Cerebellar cortex (tissue), 1 donor: ENCODE results near the gene DENR.
"Not testable (repeated sequence)": the region's sequence is repeated elsewhere in the genome, so short reads cannot be mapped to it uniquely, and the experiment has no call there.

Experiments
- DNase-seq: peaks from one replicate; pipeline ENCODE4 v3.0.0-alpha.2; 2015; ENCODE audit warnings: low spot score

DENR gene, protein sequence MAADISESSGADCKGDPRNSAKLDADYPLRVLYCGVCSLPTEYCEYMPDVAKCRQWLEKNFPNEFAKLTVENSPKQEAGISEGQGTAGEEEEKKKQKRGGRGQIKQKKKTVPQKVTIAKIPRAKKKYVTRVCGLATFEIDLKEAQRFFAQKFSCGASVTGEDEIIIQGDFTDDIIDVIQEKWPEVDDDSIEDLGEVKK

GRCh38 chr12:122752464-122753318 lies at the start of gene DENR:
Gene DENR, plus strand, starts transcription at chr12:122752824. Its CDS starts 878 bp downstream, at chr12:122753702.
- peak; percentile 97 for DNase-seq

- peak; percentile 6 for DNase-seq
These were observed 49.6 kb upstream of the DENR start, which contains the start of gene HCAR2 for GRCh38 chr12:122702890-122703611. Gene HCAR2, minus strand, starts transcription at chr12:122703357. Its CDS starts 74 bp downstream, at chr12:122703283.

GRCh38 chr12:122703841-122704240 lies 48.8 kb upstream of the DENR start:
- DNase-seq: not testable (repeated sequence)

DNA sequence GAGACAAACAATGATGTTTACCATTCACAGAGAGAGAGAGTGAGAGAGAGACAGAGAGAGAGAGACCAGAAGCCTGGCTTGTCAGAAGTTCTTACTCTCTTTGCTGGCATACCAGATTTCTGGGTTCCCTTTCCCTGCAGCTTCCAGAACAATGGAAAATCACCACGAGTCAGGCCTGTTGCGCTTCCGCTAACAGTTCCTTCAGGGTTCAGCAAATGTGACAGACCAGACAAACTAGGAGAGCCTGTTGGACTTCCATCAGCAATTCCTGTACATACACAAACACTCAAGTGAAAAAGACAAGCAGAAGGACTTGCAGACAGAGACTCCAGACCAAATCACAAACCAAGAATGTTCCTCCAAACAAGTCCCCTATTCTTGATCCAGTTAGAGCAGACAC lies 43.3 kb upstream of the DENR start:
- not testable (repeated sequence) for DNase-seq

DNA sequence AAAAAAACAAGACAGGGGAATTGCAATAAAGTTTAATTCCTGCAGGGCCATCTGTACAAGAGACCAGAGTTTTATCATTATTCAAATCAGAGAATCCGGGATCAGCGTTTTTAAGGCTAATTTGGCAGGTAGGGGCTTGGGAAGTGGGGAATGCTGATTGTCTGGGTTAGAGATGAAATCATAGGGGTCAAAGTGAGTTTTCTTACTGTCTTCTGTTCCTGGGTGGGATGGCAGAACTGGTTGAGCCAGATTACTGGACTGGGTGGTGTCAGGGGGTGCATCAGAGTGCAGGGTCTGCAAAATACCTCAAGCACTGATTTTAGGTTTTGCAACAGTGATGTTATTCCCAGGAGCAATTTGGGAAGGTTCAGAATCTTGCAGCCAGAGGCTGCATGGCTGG lies 42.3 kb upstream of the DENR start:
- not testable (repeated sequence) for DNase-seq

DNA sequence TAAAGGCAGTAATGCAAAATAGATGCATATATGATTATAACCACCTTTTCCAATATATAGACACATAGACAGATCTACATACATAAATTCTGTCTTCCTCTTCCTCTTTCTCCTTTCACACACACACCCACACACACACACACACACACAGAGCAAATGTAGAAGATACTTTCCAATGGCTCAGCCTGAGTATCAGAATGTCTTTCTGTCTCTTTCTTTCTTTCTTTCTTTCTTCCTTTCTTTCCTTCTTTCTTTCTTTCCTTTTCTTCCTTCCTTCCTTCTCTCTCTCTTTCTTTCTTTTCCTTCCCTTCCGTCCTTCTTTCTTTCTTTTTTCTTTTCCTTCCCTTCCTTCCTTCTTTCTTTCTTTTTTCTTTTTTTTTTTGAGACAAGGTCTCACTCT lies 41.4 kb upstream of the DENR start:
- not testable (repeated sequence) for DNase-seq

DNA sequence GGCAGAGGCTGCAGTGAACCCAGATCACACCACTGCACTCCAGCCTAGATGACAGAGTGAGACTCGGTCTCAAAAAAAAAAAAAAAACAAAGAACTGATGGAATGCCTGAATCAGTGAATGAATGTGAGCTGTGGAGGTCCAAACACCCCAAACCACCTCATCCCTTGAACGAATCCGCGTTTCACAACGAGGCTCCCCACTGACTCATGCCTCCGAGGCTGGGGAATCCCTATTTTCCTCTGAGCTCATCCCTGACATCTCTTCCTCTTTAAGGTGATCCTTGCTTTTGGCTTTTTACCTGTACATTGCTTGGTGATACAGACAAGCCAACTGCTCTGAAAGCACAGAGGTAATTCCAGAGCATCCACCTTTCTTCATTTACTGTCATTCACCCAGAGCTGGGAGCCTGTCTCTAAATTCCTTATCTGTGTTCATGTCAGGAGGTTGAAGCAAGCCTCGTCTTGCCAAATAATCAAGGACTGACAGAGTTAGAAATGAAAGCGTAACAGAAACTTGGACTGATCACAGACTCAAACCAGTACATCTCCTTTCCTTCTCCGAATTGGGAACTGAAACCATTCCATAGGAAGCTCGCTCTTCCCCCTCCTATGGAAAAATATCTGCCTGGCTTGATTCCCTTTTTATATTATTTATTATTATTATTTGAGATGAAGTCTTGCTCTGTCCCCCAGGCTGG lies 39.0 kb upstream of the DENR start:
- not testable (repeated sequence) for DNase-seq

GRCh38 chr12:122715211-122715610 lies 37.4 kb upstream of the DENR start:
- DNase-seq: not testable (repeated sequence)

GRCh38 chr12:122716658-122717057 lies 36.0 kb upstream of the DENR start, which contains the start of gene HCAR3:
Gene HCAR3, minus strand, starts transcription at chr12:122716811. Its CDS starts 74 bp downstream, at chr12:122716737.
- peak; percentile 11 for DNase-seq

GRCh38 chr12:122721057-122721545 lies 31.5 kb upstream of the DENR start:
- no peak for DNase-seq

DNA sequence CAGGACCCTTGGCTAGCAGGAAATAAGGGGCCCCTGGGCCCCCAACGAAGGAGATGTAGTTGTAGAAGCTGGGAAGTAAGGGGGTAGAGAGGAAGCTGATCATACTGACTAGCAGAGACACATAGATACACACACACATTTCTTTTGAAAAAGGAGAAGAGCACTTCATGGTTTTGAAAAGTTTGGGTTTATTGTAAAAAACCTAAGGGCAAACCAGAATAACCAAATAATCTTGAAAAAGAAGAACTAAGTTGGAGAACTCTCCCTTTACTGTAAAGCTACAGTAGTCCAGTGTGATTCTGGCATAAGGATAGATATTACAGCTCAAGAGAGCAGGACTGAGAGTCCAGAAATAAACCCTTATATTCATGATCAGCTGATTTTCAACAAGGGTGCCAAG lies 30.2 kb upstream of the DENR start:
- DNase-seq: no peak

GRCh38 chr12:122724641-122725243 lies 27.9 kb upstream of the DENR start:
- no peak for DNase-seq

DNA sequence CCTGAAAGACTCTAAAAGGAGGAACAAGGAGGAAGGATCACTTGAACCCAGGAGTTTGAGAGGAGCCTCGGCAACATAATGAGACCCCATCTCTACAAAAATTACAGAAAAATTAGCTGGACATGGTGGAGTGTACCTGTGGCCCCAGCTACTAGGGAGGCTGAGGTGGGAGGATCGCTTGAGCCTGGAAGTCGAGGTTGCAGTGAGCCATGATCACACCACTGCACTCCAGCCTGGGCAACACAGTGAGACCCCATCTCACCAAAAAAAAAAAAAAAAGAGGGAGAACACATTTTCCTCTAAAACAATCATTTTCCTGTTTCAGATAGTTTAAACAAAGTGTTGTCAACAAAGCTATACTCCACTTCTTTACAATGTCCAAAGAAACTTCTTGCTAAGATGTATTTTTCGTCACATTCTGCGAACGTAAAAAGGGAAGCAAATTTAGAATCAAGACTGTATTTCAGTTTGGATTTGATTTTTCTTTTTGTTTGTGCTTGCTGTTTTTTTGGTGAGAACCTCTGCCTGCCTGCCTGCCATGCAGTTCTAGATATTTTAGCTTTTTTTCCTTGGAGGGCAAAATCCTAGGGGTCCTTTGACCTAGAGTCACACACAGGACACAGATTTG lies 27.1 kb upstream of the DENR start:
- DNase-seq: no peak

GRCh38 chr12:122726080-122726558 lies 26.5 kb upstream of the DENR start:
- DNase-seq: no peak

GRCh38 chr12:122729583-122730214 lies 22.9 kb upstream of the DENR start:
- DNase-seq: no peak

GRCh38 chr12:122730215-122731014 lies 22.2 kb upstream of the DENR start, which contains the start of gene HCAR1:
Gene HCAR1, minus strand, starts transcription at chr12:122730844. Its CDS starts 505 bp downstream, at chr12:122730339.
- DNase-seq: no peak

GRCh38 chr12:122732170-122732569 lies 20.5 kb upstream of the DENR start:
- no peak for DNase-seq

- no peak for DNase-seq
These were observed 20.0 kb upstream of the DENR start for GRCh38 chr12:122732611-122733010.

DNA sequence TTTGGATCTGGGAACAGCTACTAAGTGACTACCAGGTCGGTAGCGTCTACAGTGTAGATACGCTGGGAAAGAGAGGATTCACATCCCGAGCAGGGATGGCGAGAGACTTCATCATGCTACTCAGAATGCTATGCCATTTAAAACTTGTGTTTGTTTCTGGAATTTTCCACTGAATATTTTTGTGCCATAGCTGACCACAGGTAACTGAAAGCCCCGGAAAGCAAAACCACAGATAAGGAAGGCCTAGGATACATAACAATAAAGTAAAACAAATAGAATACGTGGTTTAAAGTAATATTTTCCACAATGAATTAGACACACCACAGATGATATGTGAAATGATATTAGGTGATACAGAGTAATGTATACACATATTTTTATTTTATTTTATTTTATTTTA lies 14.1 kb upstream of the DENR start:
- DNase-seq: no peak
